ENCODE measurements around the gene KCNG4. TPM values are rescaled to one million over a fixed set of nuclear protein-coding genes. Genes with fewer than 3 reads are reported as not detected.

The KCNG4 gene
- total and polyA plus RNA-seq, 10 of the 15 experiments (the other 5 are each of a cell fraction or from before 2014, with no cell fraction given) = not detected

DNA sequence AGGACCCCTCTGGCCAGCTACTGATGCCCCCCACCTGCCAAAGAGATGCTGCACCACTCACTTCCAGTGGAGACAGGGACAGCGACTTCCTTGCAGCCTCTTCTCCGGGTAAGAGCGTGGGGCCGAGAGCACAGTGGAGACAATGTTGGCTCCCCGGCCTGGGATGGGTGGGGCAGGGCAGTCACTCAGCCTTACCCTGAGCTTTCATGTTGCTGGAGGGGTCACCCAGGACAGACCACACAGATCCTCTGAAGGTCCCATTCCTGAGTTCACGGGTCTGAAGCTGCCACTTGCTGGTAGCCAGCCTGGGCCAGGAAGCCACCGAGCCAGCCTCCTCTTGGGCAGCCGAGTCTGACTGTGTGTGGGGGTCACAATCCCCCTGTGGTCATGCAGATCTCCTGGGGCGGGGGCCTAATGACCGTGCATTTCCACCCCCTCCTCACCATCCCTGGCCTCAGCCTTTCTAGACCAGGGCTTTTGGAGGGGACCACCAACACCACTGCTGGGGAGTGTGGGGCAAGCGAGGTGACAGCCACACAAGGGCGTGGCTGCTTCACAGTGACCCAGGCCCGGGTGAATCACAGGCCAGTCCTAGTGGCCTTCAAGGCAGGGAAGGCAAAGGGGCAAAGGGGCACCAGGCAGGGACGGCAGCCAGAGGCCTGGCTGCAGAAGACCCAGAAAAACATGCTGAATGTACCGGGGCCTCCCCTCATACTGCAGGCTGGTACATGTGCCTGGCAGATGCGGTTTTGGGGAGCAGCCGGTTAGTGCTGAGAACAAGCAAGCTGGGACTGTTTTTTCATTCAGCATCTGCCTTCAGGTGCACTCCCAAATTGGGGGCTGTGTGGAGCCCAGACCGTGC, 63.4 kb downstream of the KCNG4 start:
- no peak overlapping the region for H2AFZ ChIP-seq (ENCODE audit: control insufficient read depth, low read depth, low read length)
- RAD21 ChIA-PET (ENCODE audit: unreplicated experiment) = interaction anchor here (1.0 to 2.0 kb wide), 4 partner anchors 88 to 110 kb away, joined by 5 to 13 read pairs (median 6); no protein-coding TSS in a partner anchor

DNA sequence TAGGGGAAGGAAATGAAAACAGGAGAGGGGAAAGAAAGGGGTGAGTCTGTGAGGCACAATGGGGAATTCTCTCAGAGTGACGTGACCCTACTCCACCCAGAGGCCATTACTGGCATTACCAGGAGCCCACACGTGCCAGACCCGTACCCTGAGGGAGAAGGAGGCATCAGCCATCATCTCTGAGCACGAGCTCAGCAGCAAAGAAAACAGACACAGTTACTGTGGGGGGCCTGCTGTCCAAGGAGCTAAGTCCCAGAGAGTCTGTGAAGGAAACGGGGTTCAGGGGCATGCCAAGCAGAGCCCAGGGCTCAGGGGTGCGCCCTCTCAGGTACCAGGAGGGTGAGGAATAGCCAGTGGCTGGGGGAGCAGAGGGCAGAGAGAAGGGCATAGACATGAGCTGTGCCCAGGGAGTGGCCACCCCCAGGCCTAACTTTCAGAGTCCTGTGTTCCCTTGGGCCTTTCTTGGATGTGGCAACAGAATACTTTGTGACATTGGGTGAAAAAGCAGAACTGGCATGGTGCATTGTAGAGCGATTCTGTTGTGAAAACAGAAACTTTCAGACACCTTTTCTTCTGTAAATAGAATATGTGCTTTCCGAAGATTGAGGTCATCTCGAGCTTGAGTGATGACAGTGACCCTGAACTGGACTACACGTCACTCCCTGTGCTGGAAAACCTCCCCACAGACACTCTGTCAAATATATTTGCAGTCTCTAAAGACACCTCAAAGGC, 64.3 kb downstream of the KCNG4 start:
- ChIA-PET RAD21 (ENCODE audit: unreplicated experiment) (interaction anchor here (0.9 to 2.0 kb wide), 6 partner anchors 11 to 109 kb away, joined by 3 to 13 read pairs (median 6); partner anchors contain the start of gene TAF1C), POLR2A (no interaction called here), CTCF (interaction anchor here (0.8 to 7.1 kb wide), 5 partner anchors 11 to 116 kb away, joined by 3 to 82 read pairs (median 11); partner anchors contain the start of gene TAF1C), SMC1A (ENCODE audit: uncharacterized antibody, unreplicated experiment) (interaction anchor here (1.1 to 2.4 kb wide), 4 partner anchors 76 to 91 kb away, joined by 3 to 12 read pairs (median 3); no protein-coding TSS in a partner anchor)
- no peak overlapping the region for H3K27ac ChIP-seq (ENCODE audit: control insufficient read depth, insufficient read depth)
- WGBS (ENCODE audit: insufficient coverage, insufficient replicate concordance, low lambda C conversion rate, missing lambda C conversion rate) = 12% methylated on average over 10 of the region's 10 CpGs
- H3K9ac ChIP-seq (ENCODE audit: control insufficient read depth, insufficient read depth, low read length) = no peak overlapping the region
- H3K9me3 ChIP-seq (replicated peaks; ENCODE audit: control insufficient read depth, insufficient read depth, low read length) = no peaks in the 10 kb centered on the region
- H3K27me3 ChIP-seq (replicated peaks in 1 of 2; ENCODE audit: control insufficient read depth in 2 of 2, insufficient read depth in 2 of 2, low read length in 1 of 2) = no peaks in the 10 kb centered on the region
- intact Hi-C loops (cut with micrococcal nuclease; ENCODE audit: unreplicated experiment) = loop anchor here (1.0 kb wide), 1 partner anchor 87 kb away; no protein-coding TSS in a partner anchor
- peaks cover 13% of the 10 kb centered on the region for H3K4me1 ChIP-seq (ENCODE audit: control insufficient read depth, insufficient read depth, low read length)
- DNase-seq (ENCODE audit: low read depth, low spot score) (peak; percentile 19), ATAC-seq (peak; percentile 89), FAIRE-seq (no peak)
- no peak overlapping the region for H3K4me3 ChIP-seq
- H3K36me3 ChIP-seq (ENCODE audit: control insufficient read depth in 2 of 2, insufficient read depth in 2 of 2, low read length in 1 of 2) = peaks cover 5 to 10% of the 10 kb centered on the region in 2 experiments; a peak in 3 of 4 replicates
- no peaks in the 10 kb centered on the region for H3K79me2 ChIP-seq (ENCODE audit: control insufficient read depth, insufficient read depth, low read length)
- in situ Hi-C loops (cut with MboI) = no loop called here
- peak overlapping the region; percentile 62; the same call in 1 of the 2 replicates for H3K4me2 ChIP-seq (ENCODE audit: control insufficient read depth, insufficient read depth)
- H4K20me1 ChIP-seq (ENCODE audit: control insufficient read depth, insufficient read depth) = no peaks in the 10 kb centered on the region
- BruUV-seq (replicated peaks) = no TSS peak
- peak overlapping the region; percentile 39; the same call in 1 of the 2 replicates for H2AFZ ChIP-seq (ENCODE audit: control insufficient read depth, low read depth, low read length)
- peak; percentile 63; the same call in 1 of the 2 replicates for TF ChIP-seq CREB1 (IDR thresholded peaks at IDR 0.05; ENCODE audit: low read depth)
- peak; percentile 35 for TF ChIP-seq MEF2B (IDR thresholded peaks at IDR 0.05; ENCODE audit: partially characterized antibody, poor library complexity, severe bottlenecking)
- TF ChIP-seq, protein P1, sequence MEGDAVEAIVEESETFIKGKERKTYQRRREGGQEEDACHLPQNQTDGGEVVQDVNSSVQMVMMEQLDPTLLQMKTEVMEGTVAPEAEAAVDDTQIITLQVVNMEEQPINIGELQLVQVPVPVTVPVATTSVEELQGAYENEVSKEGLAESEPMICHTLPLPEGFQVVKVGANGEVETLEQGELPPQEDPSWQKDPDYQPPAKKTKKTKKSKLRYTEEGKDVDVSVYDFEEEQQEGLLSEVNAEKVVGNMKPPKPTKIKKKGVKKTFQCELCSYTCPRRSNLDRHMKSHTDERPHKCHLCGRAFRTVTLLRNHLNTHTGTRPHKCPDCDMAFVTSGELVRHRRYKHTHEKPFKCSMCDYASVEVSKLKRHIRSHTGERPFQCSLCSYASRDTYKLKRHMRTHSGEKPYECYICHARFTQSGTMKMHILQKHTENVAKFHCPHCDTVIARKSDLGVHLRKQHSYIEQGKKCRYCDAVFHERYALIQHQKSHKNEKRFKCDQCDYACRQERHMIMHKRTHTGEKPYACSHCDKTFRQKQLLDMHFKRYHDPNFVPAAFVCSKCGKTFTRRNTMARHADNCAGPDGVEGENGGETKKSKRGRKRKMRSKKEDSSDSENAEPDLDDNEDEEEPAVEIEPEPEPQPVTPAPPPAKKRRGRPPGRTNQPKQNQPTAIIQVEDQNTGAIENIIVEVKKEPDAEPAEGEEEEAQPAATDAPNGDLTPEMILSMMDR (IDR thresholded peaks at IDR 0.05 in 2 of 3, conservative IDR thresholded peaks at IDR 0.05 in 1 of 3; ENCODE audit: control insufficient read depth in 2 of 3, extremely low read depth in 1 of 3, insufficient read depth in 1 of 3, low read depth in 3 of 3, low read length in 3 of 3) = peak; percentile 70 to 75 (median 75)
- TF ChIP-seq NBN (IDR thresholded peaks at IDR 0.05) = no peak
- peak; percentile 80; the same call in 1 of the 2 replicates for TF ChIP-seq SPI1 (IDR thresholded peaks at IDR 0.05; ENCODE audit: borderline replicate concordance, insufficient read depth, low read depth, low read length)
- TF ChIP-seq NR2C1 (IDR thresholded peaks at IDR 0.05) = no peak
- peak; percentile 53; the same call in 1 of the 2 replicates for TF ChIP-seq YY1 (IDR thresholded peaks at IDR 0.05; ENCODE audit: low read depth, low read length)
- TF ChIP-seq FOXK2 (IDR thresholded peaks at IDR 0.05) = no peak
- peak; percentile 38; the same call in 1 of the 2 replicates for TF ChIP-seq SMC3 (IDR thresholded peaks at IDR 0.05; ENCODE audit: borderline replicate concordance, low read length)

More for the DNA sequence above, 63.4 kb downstream of the KCNG4 start:
- H3K9ac ChIP-seq (ENCODE audit: control insufficient read depth, insufficient read depth, low read length) = no peak overlapping the region
- no peak for TF ChIP-seq RBBP5 (conservative IDR thresholded peaks at IDR 0.05)
- peak; percentile 41; the same call in 1 of the 2 replicates for TF ChIP-seq POLR2AphosphoS5 (IDR thresholded peaks at IDR 0.05; ENCODE audit: low read length)
- no peak; the same call in 1 of the 3 replicates for ATAC-seq
- no TSS peak for BruUV-seq (replicated peaks)
- peak overlapping the region; percentile 62; the same call in 1 of the 2 replicates for H3K4me2 ChIP-seq (ENCODE audit: control insufficient read depth, insufficient read depth)
- peaks cover 5 to 12% of the 10 kb centered on the region in 2 experiments; a peak in 3 of 4 replicates for H3K36me3 ChIP-seq (ENCODE audit: control insufficient read depth in 2 of 2, insufficient read depth in 2 of 2, low read length in 1 of 2)
- POLR2A ChIA-PET = no interaction called here
- SMC1A ChIA-PET (ENCODE audit: uncharacterized antibody, unreplicated experiment) = interaction anchor here (1.4 to 2.4 kb wide), 2 partner anchors 90 to 92 kb away, joined by 3 to 12 read pairs; no protein-coding TSS in a partner anchor
- no peaks in the 10 kb centered on the region for H3K27me3 ChIP-seq (replicated peaks in 1 of 2; ENCODE audit: control insufficient read depth in 2 of 2, insufficient read depth in 2 of 2, low read length in 1 of 2)
- WGBS (ENCODE audit: insufficient coverage, insufficient replicate concordance, low lambda C conversion rate, missing lambda C conversion rate) = 68% methylated on average over 18 of the region's 18 CpGs
- H4K20me1 ChIP-seq (ENCODE audit: control insufficient read depth, insufficient read depth) = no peaks in the 10 kb centered on the region
- no peaks in the 10 kb centered on the region for H3K9me3 ChIP-seq (replicated peaks; ENCODE audit: control insufficient read depth, insufficient read depth, low read length)
- in situ Hi-C loops (cut with MboI) (no loop called here), intact Hi-C loops (cut with micrococcal nuclease; ENCODE audit: unreplicated experiment) (no loop called here)
- CTCF ChIA-PET = interaction anchor here (0.8 to 7.1 kb wide), 5 partner anchors 10 to 117 kb away, joined by 3 to 82 read pairs (median 11); partner anchors contain the start of gene TAF1C
- no peak overlapping the region for H3K4me3 ChIP-seq
- no peak for DNase-seq (ENCODE audit: low read depth, low spot score)
- no peaks in the 10 kb centered on the region for H3K79me2 ChIP-seq (ENCODE audit: control insufficient read depth, insufficient read depth, low read length)
- no peak overlapping the region for H3K27ac ChIP-seq (ENCODE audit: control insufficient read depth, insufficient read depth)
- FAIRE-seq = no peak
- H3K4me1 ChIP-seq (ENCODE audit: control insufficient read depth, insufficient read depth, low read length) = peaks cover 13% of the 10 kb centered on the region

All from GM12878 (cell line).